OCI-LY7 (cell line): ENCODE results near the gene CFAP161. TPM values are rescaled to one million over a fixed set of nuclear protein-coding genes. Genes with fewer than 3 reads are reported as not detected.

Source experiments
- BruUV-seq: library from RNA; stranded (reverse); fragments of 400-500 nt; replicated peaks from 2 replicates; lab custom pipeline; 2021; lab: Mats Ljungman, UMichigan
- CTCF ChIA-PET: fragments of 300-600 bp; sonication (Branson Sonifier 250); formaldehyde crosslinking; loops from one replicate; lab custom pipeline; 2022; ENCODE audit warnings: antibody characterized with exemption; ENCODE audit not compliant: unreplicated experiment; lab: Charles Lee
- POLR2A ChIA-PET: fragments of 300-600 bp; sonication (Branson Sonifier 250); formaldehyde crosslinking; loops from one replicate; lab custom pipeline; 2022; ENCODE audit warnings: antibody characterized with exemption; lab: Charles Lee
- DNase-seq: peaks from one replicate; pipeline ENCODE4 v3.0.0-alpha.2; 2015; ENCODE audit warnings: low spot score
- H2AFZ ChIP-seq: fragments of 200-600 bp; sonication (generic), shearing (Covaris generic); 2 replicates; pipeline ENCODE4 v1.6.1; 2014; ENCODE audit warnings: mild to moderate bottlenecking, antibody characterized with exemption, low read length, moderate library complexity
- H3K27ac ChIP-seq: fragments of 200-600 bp; sonication (generic); 2 replicates; pipeline ENCODE4 v1.5.1; 2014; ENCODE audit warnings: mixed run types, low read depth, mild to moderate bottlenecking, moderate library complexity, low read length, inconsistent platforms; ENCODE audit not compliant: poor library complexity, severe bottlenecking
- H3K36me3 ChIP-seq: fragments of 200-600 bp; sonication (generic); 2 replicates; pipeline ENCODE4 v1.6.1; 2014; ENCODE audit warnings: mild to moderate bottlenecking, antibody characterized with exemption, low read length, moderate library complexity, mixed read lengths; ENCODE audit not compliant: insufficient read depth
- H3K4me1 ChIP-seq: fragments of 200-600 bp; sonication (generic); 2 replicates; pipeline ENCODE4 v1.5.1; 2014; ENCODE audit warnings: mild to moderate bottlenecking, low read length; ENCODE audit not compliant: insufficient read depth, poor library complexity, severe bottlenecking
- H3K4me2 ChIP-seq: fragments of 200-600 bp; sonication (generic); 2 replicates; pipeline ENCODE4 v1.6.1; 2014; ENCODE audit warnings: mild to moderate bottlenecking, low read length
- H3K4me3 ChIP-seq: fragments of 200-600 bp; sonication (generic); 2 replicates; pipeline ENCODE4 v1.5.1; 2014; ENCODE audit warnings: mild to moderate bottlenecking, low read depth, low read length; ENCODE audit not compliant: poor library complexity, severe bottlenecking
- H3K79me2 ChIP-seq: fragments of 200-600 bp; sonication (generic); 2 replicates; pipeline ENCODE4 v1.6.1; 2016; ENCODE audit warnings: low read depth, mild to moderate bottlenecking, low read length, moderate library complexity, mixed read lengths; ENCODE audit not compliant: insufficient read depth
- H3K9me2 ChIP-seq: fragments of 200-600 bp; sonication (generic); 2 replicates; pipeline ENCODE4 v1.6.1; 2016; ENCODE audit warnings: mild to moderate bottlenecking, low read length, mixed read lengths; ENCODE audit not compliant: insufficient read depth
- H3K9me3 ChIP-seq: fragments of 200-600 bp; sonication (generic); 2 replicates; pipeline ENCODE4 v1.6.1; 2014; ENCODE audit warnings: mild to moderate bottlenecking, mixed run types, low read length, mixed read lengths
- H4K20me1 ChIP-seq: fragments of 200-600 bp; sonication (generic); 2 replicates; pipeline ENCODE4 v1.6.1; 2014; ENCODE audit warnings: mild to moderate bottlenecking, antibody characterized with exemption, low read length, moderate library complexity, mixed read lengths; ENCODE audit not compliant: insufficient read depth
- EZH2phosphoT487 ChIP-seq: fragments of 200-600 bp; sonication (generic); IDR thresholded peaks from 2 replicates; pipeline ENCODE4 v1.6.1; 2018; ENCODE audit warnings: low read depth, borderline replicate concordance, mild to moderate bottlenecking, mixed run types, antibody characterized with exemption, low read length, moderate library complexity, mixed read lengths
- intact Hi-C: fragments of 100-400 bp; cut with micrococcal nuclease; formaldehyde crosslinking; loops from one replicate; pipeline ENCODE4 v1.10.0; 2022; ENCODE audit not compliant: unreplicated experiment
- total RNA-seq, 2 experiments: library from RNA; depleted of rRNA in 1 of 2; stranded (reverse); fragments of >200 nt in 1 of 2; shearing (Covaris generic) in 1 of 2; gene quantifications; 2 replicates each; pipeline ENCODE4 v1.2.3, GENCODE V29; 2014 to 2022
- TF ChIP-seq, protein P1 (sequence below): fragments of 200-600 bp; sonication (generic); conservative IDR thresholded peaks from 2 replicates; pipeline ENCODE4 v1.5.1; 2014; ENCODE audit warnings: mild to moderate bottlenecking, antibody characterized with exemption, low read length, moderate library complexity, mixed read lengths

The CFAP161 gene
- total RNA-seq, 2 experiments from 2014 or later = not detected

DNA sequence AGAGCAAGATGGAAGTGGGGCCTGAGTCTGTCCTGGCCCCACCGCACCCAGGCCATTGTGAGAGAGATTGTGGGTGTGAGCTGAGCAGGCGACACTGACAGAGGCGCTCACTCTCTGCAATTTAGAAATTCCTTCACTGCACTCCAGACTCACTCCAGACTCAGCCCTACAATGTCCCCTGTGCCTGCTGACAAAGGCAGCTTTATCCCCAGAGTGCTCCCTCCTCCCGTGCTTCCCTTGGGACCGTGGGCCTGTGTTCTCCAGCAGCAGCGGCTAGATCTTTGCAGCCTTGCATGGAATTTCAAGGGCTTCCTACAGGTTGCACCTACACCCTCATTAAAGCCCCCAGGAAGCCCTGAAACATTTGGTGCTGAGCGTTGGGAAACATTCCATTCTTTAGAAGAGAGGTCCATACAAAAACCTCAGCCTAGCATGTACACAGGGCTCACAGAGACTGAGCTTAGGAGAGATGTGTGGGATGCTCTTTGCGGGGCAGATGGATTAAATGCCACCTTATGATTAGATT is 61.3 kb downstream of the CFAP161 start:
- CTCF ChIA-PET = no interaction called here
- Histone ChIP-seq H3K36me3 (no peaks in the 10 kb centered on the region), H2AFZ (no peak overlapping the region), H3K4me1 (no peaks in the 10 kb centered on the region), H3K4me3 (no peak overlapping the region), H3K4me2 (no peak overlapping the region), H3K27ac (no peak overlapping the region), H4K20me1 (no peaks in the 10 kb centered on the region), H3K9me2 (no peaks in the 10 kb centered on the region), H3K9me3 (no peaks in the 10 kb centered on the region), H3K79me2 (no peaks in the 10 kb centered on the region)
- intact Hi-C loops = no loop called here
- no TSS peak for BruUV-seq
- POLR2A ChIA-PET = interaction anchor here (0.6 kb wide), 1 partner anchor 16 kb away, joined by 3 read pairs; no protein-coding TSS in a partner anchor
- no peak for TF ChIP-seq EZH2phosphoT487
- TF ChIP-seq, protein P1, sequence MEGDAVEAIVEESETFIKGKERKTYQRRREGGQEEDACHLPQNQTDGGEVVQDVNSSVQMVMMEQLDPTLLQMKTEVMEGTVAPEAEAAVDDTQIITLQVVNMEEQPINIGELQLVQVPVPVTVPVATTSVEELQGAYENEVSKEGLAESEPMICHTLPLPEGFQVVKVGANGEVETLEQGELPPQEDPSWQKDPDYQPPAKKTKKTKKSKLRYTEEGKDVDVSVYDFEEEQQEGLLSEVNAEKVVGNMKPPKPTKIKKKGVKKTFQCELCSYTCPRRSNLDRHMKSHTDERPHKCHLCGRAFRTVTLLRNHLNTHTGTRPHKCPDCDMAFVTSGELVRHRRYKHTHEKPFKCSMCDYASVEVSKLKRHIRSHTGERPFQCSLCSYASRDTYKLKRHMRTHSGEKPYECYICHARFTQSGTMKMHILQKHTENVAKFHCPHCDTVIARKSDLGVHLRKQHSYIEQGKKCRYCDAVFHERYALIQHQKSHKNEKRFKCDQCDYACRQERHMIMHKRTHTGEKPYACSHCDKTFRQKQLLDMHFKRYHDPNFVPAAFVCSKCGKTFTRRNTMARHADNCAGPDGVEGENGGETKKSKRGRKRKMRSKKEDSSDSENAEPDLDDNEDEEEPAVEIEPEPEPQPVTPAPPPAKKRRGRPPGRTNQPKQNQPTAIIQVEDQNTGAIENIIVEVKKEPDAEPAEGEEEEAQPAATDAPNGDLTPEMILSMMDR = no peak
- no peak for DNase-seq

DNA sequence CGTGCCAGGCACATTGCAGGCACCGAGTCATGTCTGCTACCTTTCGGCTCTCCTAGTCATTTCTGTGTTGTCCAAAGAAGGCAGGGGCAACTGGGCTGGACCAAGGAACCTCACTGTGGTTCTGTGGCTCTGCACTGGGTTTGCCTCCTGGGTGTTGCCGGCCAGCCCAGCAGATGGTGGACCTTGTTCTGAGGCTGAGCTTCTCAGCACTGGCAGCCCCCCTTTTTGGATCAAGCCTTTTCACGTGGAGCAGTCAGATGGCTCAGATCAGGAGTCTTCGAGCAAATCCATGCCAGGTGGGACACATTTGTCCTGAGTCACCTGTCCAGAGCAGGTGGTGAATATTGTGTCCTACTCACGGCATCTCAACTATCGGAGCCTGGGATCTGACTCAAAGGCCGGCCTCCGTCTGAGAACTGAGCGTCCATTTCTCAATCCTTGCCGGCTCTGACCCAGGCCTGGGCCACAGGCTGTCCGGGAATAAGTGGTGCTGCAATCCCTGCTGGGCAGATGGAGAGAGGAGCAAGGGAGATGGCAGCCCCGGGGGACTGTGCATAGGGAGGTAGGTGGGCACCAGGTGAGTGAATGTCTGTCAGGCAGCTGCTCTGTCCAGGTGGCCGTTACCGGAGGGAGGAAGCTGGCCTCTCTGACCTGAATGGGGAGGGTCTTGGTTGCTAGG is 62.6 kb downstream of the CFAP161 start, which contains the start of gene IL16:
Gene IL16, plus strand, starts transcription at position 304 of the 679 bp plus-strand sequence. CDS start 28,521 bp downstream, outside the sequence.
- POLR2A ChIA-PET = no interaction called here

More for the DNA sequence above, 62.6 kb downstream of the CFAP161 start, which contains the start of gene IL16:
- Histone ChIP-seq H3K27ac (no peak within 1 kb of the TSS), H3K36me3 (no peaks in the 10 kb centered on the region), H3K4me2 (no peak within 1 kb of the TSS), H4K20me1 (no peaks in the 10 kb centered on the region), H3K4me1 (no peaks in the 10 kb centered on the region), H2AFZ (no peak within 1 kb of the TSS), H3K4me3 (no peak within 1 kb of the TSS), H3K9me2 (no peaks in the 10 kb centered on the region), H3K9me3 (no peaks in the 10 kb centered on the region), H3K79me2 (no peaks in the 10 kb centered on the region)
- no TSS peak for BruUV-seq
- intact Hi-C loops = no loop called here
- CTCF ChIA-PET = no interaction called here
- TF ChIP-seq, protein P1 = no peak
- TF ChIP-seq EZH2phosphoT487 = no peak
- DNase-seq = no peak
